C4-2B (cell line): Measurements from ENCODE around the gene BTRC.

Experiments used
- ZFX ChIP-seq: fragments of 450-650 bp; IDR thresholded peaks from 2 replicates; pipeline ENCODE4 v1.6.1; 2017
- TF ChIP-seq, protein P1 (sequence below): fragments of 450-650 bp; conservative IDR thresholded peaks from 2 replicates; pipeline ENCODE4 v1.5.1; 2017; ENCODE audit warnings: mild to moderate bottlenecking

DNA sequence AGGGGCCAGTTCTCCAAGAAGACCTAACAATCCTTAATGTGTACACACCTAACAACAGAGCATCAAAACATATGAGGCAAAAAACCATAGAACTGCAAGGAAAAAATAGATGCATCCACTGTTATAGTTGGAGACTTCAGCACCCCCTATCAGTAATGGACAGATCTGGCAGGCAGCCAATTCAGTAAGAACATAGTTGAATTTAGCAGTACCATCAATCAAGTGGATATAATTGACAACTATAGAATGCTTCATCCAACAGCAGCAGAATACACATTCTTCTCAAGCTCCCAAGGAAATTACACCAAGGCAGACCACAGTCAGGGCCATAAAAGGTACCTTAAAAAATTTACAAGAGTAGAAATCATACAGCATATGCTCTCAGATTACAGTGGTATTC, 191.9 kb downstream of the BTRC start:
- TF ChIP-seq, protein P1, sequence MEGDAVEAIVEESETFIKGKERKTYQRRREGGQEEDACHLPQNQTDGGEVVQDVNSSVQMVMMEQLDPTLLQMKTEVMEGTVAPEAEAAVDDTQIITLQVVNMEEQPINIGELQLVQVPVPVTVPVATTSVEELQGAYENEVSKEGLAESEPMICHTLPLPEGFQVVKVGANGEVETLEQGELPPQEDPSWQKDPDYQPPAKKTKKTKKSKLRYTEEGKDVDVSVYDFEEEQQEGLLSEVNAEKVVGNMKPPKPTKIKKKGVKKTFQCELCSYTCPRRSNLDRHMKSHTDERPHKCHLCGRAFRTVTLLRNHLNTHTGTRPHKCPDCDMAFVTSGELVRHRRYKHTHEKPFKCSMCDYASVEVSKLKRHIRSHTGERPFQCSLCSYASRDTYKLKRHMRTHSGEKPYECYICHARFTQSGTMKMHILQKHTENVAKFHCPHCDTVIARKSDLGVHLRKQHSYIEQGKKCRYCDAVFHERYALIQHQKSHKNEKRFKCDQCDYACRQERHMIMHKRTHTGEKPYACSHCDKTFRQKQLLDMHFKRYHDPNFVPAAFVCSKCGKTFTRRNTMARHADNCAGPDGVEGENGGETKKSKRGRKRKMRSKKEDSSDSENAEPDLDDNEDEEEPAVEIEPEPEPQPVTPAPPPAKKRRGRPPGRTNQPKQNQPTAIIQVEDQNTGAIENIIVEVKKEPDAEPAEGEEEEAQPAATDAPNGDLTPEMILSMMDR, result no peak
- TF ChIP-seq ZFX, result no peak
